PC-9 (cell line): ENCODE data around the gene DBP. TPM values are rescaled to one million over a fixed set of nuclear protein-coding genes. Genes with fewer than 3 reads are reported as not detected.

Experiments
- BruUV-seq: library from RNA; stranded (reverse); fragments of 400-500 nt; replicated peaks from 2 replicates; lab custom pipeline; 2021; lab: Mats Ljungman, UMichigan
- CTCF ChIA-PET: fragments of 300-600 bp; sonication (Branson Sonifier 250); formaldehyde crosslinking; loops from one replicate; lab custom pipeline; 2022; ENCODE audit warnings: antibody characterized with exemption; lab: Charles Lee
- POLR2A ChIA-PET: fragments of 300-600 bp; sonication (Branson Sonifier 250); formaldehyde crosslinking; loops from one replicate; lab custom pipeline; 2022; ENCODE audit warnings: antibody characterized with exemption; ENCODE audit not compliant: unreplicated experiment; lab: Charles Lee
- DNase-seq, 2 experiments: peaks; one replicate each; pipeline versions ENCODE4 v3.0.0 to v3.0.0-alpha.2; 2015 to 2022; ENCODE audit warnings: mixed read lengths in 1 of 2
- H2AFZ ChIP-seq: fragments of 200-600 bp; sonication (generic); 2 replicates; pipeline ENCODE4 v1.8.1; 2017; ENCODE audit warnings: antibody characterized with exemption
- H3F3A ChIP-seq: fragments of 200-600 bp; sonication (generic); 2 replicates; pipeline ENCODE4 v1.8.1; 2017; ENCODE audit warnings: antibody characterized with exemption, mild to moderate bottlenecking, low read depth; ENCODE audit not compliant: insufficient read depth
- H3K27ac ChIP-seq: fragments of 200-600 bp; sonication (generic); 2 replicates; pipeline ENCODE4 v1.6.1; 2016; ENCODE audit warnings: mixed run types
- H3K27me3 ChIP-seq: fragments of 200-600 bp; sonication (generic); 2 replicates; pipeline ENCODE4 v1.6.1; 2016; ENCODE audit warnings: low read depth, mixed run types; ENCODE audit not compliant: insufficient read depth
- H3K36me3 ChIP-seq: fragments of 200-600 bp; sonication (generic); 2 replicates; pipeline ENCODE4 v1.6.1; 2016; ENCODE audit warnings: low read depth, mixed run types
- H3K4me1 ChIP-seq: fragments of 200-600 bp; sonication (generic); replicated peaks from 2 replicates; pipeline ENCODE4 v1.6.1; 2016; ENCODE audit warnings: mixed run types; ENCODE audit not compliant: insufficient read depth
- H3K4me2 ChIP-seq: fragments of 200-600 bp; sonication (generic); 2 replicates; pipeline ENCODE4 v1.6.1; 2017; ENCODE audit warnings: mixed run types
- H3K4me3 ChIP-seq: fragments of 200-600 bp; sonication (generic); 2 replicates; pipeline ENCODE4 v1.6.1; 2016; ENCODE audit warnings: mixed run types
- H3K79me2 ChIP-seq: fragments of 200-600 bp; sonication (generic); 2 replicates; pipeline ENCODE4 v1.6.1; 2017; ENCODE audit warnings: low read depth, mixed run types
- H3K9me2 ChIP-seq: fragments of 200-600 bp; sonication (generic); 2 replicates; pipeline ENCODE4 v1.8.1; 2017; ENCODE audit warnings: mild to moderate bottlenecking; ENCODE audit not compliant: insufficient read depth
- H3K9me3 ChIP-seq: fragments of 200-600 bp; sonication (generic); 2 replicates; pipeline ENCODE4 v1.8.1; 2016; ENCODE audit warnings: low read depth; ENCODE audit not compliant: insufficient read depth
- H4K20me1 ChIP-seq: fragments of 200-600 bp; sonication (generic); 2 replicates; pipeline ENCODE4 v1.8.1; 2017; ENCODE audit not compliant: insufficient read depth
- CTCF ChIP-seq: fragments of 200-600 bp; sonication (generic); conservative IDR thresholded peaks from 2 replicates; pipeline ENCODE4 v1.6.1; 2017; ENCODE audit warnings: mixed run types, antibody characterized with exemption, mild to moderate bottlenecking, moderate library complexity
- EZH2 ChIP-seq: fragments of 200-600 bp; sonication (generic); IDR thresholded peaks from 2 replicates; pipeline ENCODE4 v1.8.0; 2017; ENCODE audit warnings: antibody characterized with exemption, low read depth
- intact Hi-C: fragments of 100-400 bp; cut with micrococcal nuclease; formaldehyde crosslinking; loops from one replicate; pipeline ENCODE4 v1.10.0; 2022; ENCODE audit not compliant: unreplicated experiment
- total RNA-seq: library from RNA; stranded (reverse); gene quantifications from 2 replicates; pipeline ENCODE4 v1.2.3, GENCODE V29; 2021

Gene DBP
- total RNA-seq, 1 experiment from 2014 or later = 48.2 TPM

- Histone ChIP-seq H3F3A (peaks cover 74% of the 10 kb centered on the region), H3K36me3 (no peaks in the 10 kb centered on the region), H3K9me3 (no peaks in the 10 kb centered on the region), H3K79me2 (peaks cover 13% of the 10 kb centered on the region), H3K27me3 (no peaks in the 10 kb centered on the region), H3K9me2 (no peaks in the 10 kb centered on the region), H3K4me3 (no peak overlapping the region), H3K27ac (no peak overlapping the region), H4K20me1 (no peaks in the 10 kb centered on the region; the same call in 1 of the 2 replicates), H3K4me1 (peaks cover 31% of the 10 kb centered on the region), H3K4me2 (no peak overlapping the region), H2AFZ (no peak overlapping the region)
- intact Hi-C loops = no loop called here
- ChIA-PET POLR2A (interaction anchor here (0.5 kb wide), 1 partner anchor 1018 kb away, joined by 3 read pairs; the partner anchor contains the start of gene SCAF1), CTCF (no interaction called here)
- BruUV-seq = no TSS peak
- no peak for DNase-seq
- TF ChIP-seq CTCF (no peak), EZH2 (no peak)
Measured at GRCh38 chr19:48623556-48624066, 13.6 kb downstream of the DBP start.

- H3K27ac ChIP-seq = peak overlapping the region; percentile 91
- H3K79me2 ChIP-seq = peaks cover 48% of the 10 kb centered on the region
- H3F3A ChIP-seq = peaks cover 75% of the 10 kb centered on the region
- peaks cover 36% of the 10 kb centered on the region for H3K4me1 ChIP-seq
- TF ChIP-seq CTCF (peak; percentile 23; the same call in 1 of the 2 replicates), EZH2 (no peak)
- H3K9me3 ChIP-seq = no peaks in the 10 kb centered on the region
- peak overlapping the region; percentile 87 for H2AFZ ChIP-seq
- H3K4me3 ChIP-seq = peak overlapping the region; percentile 92
- intact Hi-C loops = loop anchor here (1.0 kb wide), 2 partner anchors 7 to 17 kb away; partner anchors contain the start of gene DBP
- ChIA-PET CTCF (no interaction called here), POLR2A (interaction anchor here (0.5 to 1.3 kb wide), 7 partner anchors 35 to 373 kb away, joined by 4 to 17 read pairs (median 7); partner anchors contain the start of genes GYS1, RUVBL2 and TMEM143)
- peaks cover 35% of the 10 kb centered on the region for H3K36me3 ChIP-seq
- TSS peak; percentile 67 for BruUV-seq
- H4K20me1 ChIP-seq = peaks cover 34% of the 10 kb centered on the region
- no peaks in the 10 kb centered on the region for H3K27me3 ChIP-seq
- H3K4me2 ChIP-seq = peak overlapping the region; percentile 76
- no peak for DNase-seq
- no peaks in the 10 kb centered on the region for H3K9me2 ChIP-seq
Measured at GRCh38 chr19:48619692-48620585, 17.2 kb downstream of the DBP start.

DNA sequence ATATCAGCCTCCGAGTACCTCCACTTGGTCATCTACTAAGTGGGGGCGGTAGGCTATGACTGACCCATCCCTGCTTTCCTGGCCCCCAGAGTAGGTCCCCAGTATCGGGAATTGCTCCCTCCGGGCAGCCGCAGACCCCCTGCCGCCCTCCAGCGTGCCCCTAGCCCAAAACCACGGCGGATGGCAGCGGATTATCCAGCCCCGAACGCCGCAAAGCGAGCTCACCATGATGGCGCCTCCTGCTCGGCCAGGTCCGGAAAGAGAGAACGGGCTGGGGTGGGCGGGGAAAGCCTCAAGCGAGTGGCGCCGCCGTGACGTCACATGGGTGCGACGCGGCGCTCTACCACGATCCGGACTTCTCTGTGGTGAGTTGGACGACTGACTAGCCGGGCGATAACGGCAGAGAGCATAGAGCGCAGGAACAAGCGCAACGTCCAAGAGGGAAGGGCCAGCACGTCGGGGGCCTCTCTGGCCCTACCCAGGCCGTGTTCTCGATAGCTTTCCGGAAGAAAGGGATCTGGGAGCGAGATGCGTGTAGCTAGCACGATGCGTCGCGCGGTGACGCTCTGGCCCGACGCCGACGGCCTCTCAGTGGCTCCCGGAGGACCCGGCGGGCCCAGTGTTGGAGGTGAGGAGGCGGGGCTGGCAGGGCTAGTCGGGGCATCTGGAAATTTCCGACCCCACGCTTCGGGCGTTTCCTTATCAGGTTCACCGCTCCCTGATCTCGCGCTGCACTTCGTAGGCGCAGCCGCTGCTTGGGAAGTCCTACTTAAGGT, 18.1 kb downstream of the DBP start, which contains the start of the genes RPL18 and SPHK2:
Gene RPL18 (minus strand): TSS at position 263 of the 776 bp plus-strand sequence. CDS start 35 bp downstream, at position 228.
Gene SPHK2 (plus strand): TSS at position 591 of the 776 bp plus-strand sequence. CDS start 1,009 bp downstream, outside the sequence.
- peaks cover 80% of the 10 kb centered on the region for H3F3A ChIP-seq
- ChIA-PET CTCF (interaction anchor here (0.6 kb wide), 1 partner anchor 11 kb away, joined by 4 read pairs; no protein-coding TSS in a partner anchor), POLR2A (interaction anchor here (0.5 to 1.3 kb wide), 15 partner anchors 11 to 1183 kb away, joined by 3 to 30 read pairs (median 6); partner anchors contain the start of genes GYS1, RUVBL2 and TMEM143)
- peaks cover 42% of the 10 kb centered on the region for H3K4me1 ChIP-seq
- TF ChIP-seq CTCF (no peak), EZH2 (no peak)
- H3K79me2 ChIP-seq = peaks cover 48% of the 10 kb centered on the region
- H3K9me3 ChIP-seq = no peaks in the 10 kb centered on the region
- no peaks in the 10 kb centered on the region for H3K27me3 ChIP-seq
- H3K27ac ChIP-seq = peak within 1 kb of the TSS; percentile 91
- peak within 1 kb of the TSS; percentile 87 for H2AFZ ChIP-seq
- peaks cover 34% of the 10 kb centered on the region for H4K20me1 ChIP-seq
- no TSS peak for BruUV-seq
- DNase-seq = peak; percentile 97 to 99
- H3K9me2 ChIP-seq = no peaks in the 10 kb centered on the region
- H3K4me3 ChIP-seq = peak within 1 kb of the TSS; percentile 92
- H3K4me2 ChIP-seq = peak within 1 kb of the TSS; percentile 94
- H3K36me3 ChIP-seq = peaks cover 35% of the 10 kb centered on the region
- intact Hi-C loops = loop anchor here (1.0 kb wide), 2 partner anchors 8 to 18 kb away; partner anchors contain the start of gene DBP
